Globus pallidus (tissue), 1 donor: ENCODE measurements around the gene TADA2B.

Experiments
- DNase-seq: peaks from one replicate; pipeline ENCODE4 v3.0.0-alpha.2; 2015; ENCODE audit warnings: low spot score

TADA2B gene

GRCh38 chr4:7043284-7044136 lies at the start of gene TADA2B:
TADA2B (plus strand) TSS chr4:7043372; CDS start chr4:7043580, 208 bp downstream.
- no peak for DNase-seq

- no peak for DNase-seq
These were observed 46.7 kb upstream of the TADA2B start for GRCh38 chr4:6996481-6996880.

GRCh38 chr4:6999172-7000086 lies 43.7 kb upstream of the TADA2B start:
- DNase-seq = no peak

GRCh38 chr4:7000421-7001176 lies 42.6 kb upstream of the TADA2B start:
- no peak for DNase-seq

GRCh38 chr4:7001271-7001670 lies 41.9 kb upstream of the TADA2B start:
- DNase-seq = no peak

- DNase-seq = no peak
These were observed 40.8 kb upstream of the TADA2B start for GRCh38 chr4:7002336-7002735.

GRCh38 chr4:7003176-7003878 lies 39.8 kb upstream of the TADA2B start:
- DNase-seq = no peak

- DNase-seq = no peak
These were observed 39.3 kb upstream of the TADA2B start for GRCh38 chr4:7003879-7004240.

GRCh38 chr4:7004331-7004730 lies 38.8 kb upstream of the TADA2B start:
- DNase-seq = no peak

- no peak for DNase-seq
These were observed 37.6 kb upstream of the TADA2B start for GRCh38 chr4:7005571-7005970.

- DNase-seq = no peak
These were observed 36.8 kb upstream of the TADA2B start for GRCh38 chr4:7006411-7006810.

GRCh38 chr4:7007142-7007907 lies 35.8 kb upstream of the TADA2B start:
- no peak for DNase-seq

GRCh38 chr4:7007944-7008343 lies 35.2 kb upstream of the TADA2B start:
- DNase-seq = no peak

- DNase-seq = no peak
These were observed 33.6 kb upstream of the TADA2B start for GRCh38 chr4:7009564-7009963.

GRCh38 chr4:7013175-7013574 lies 30.0 kb upstream of the TADA2B start:
- no peak for DNase-seq

GRCh38 chr4:7014815-7015214 lies 28.4 kb upstream of the TADA2B start:
- DNase-seq = no peak

GRCh38 chr4:7015383-7016035 lies 27.7 kb upstream of the TADA2B start:
- DNase-seq = no peak

GRCh38 chr4:7016086-7016485 lies 27.1 kb upstream of the TADA2B start:
- no peak for DNase-seq

- no peak for DNase-seq
These were observed 26.7 kb upstream of the TADA2B start for GRCh38 chr4:7016512-7016911.

- DNase-seq = peak; percentile 50
These were observed 25.6 kb upstream of the TADA2B start for GRCh38 chr4:7017446-7018048.
